Loucy (cell line): Measurements from ENCODE around the gene PNPLA1.

Experiments used
- H2AFZ ChIP-seq: fragments of 200-600 bp; sonication (generic); 2 replicates; pipeline ENCODE4 v1.6.0; 2016; ENCODE audit warnings: antibody characterized with exemption, mild to moderate bottlenecking, low read length, moderate library complexity
- H3F3A ChIP-seq: fragments of 200-600 bp; 2 replicates; pipeline ENCODE4 v1.6.0; 2016; ENCODE audit warnings: antibody characterized with exemption, low read depth, mild to moderate bottlenecking
- H3K27me3 ChIP-seq: fragments of 200-600 bp; sonication (generic); 2 replicates; pipeline ENCODE4 v1.6.1; 2014; ENCODE audit warnings: low read length, mild to moderate bottlenecking; ENCODE audit not compliant: insufficient read depth, poor library complexity, severe bottlenecking
- H3K36me3 ChIP-seq: fragments of 200-600 bp; sonication (generic); 2 replicates; pipeline ENCODE4 v1.6.1; 2016; ENCODE audit warnings: low read length; ENCODE audit not compliant: insufficient read depth
- H3K4me1 ChIP-seq: fragments of 200-600 bp; sonication (generic); 2 replicates; pipeline ENCODE4 v1.5.1; 2014; ENCODE audit warnings: low read length, mild to moderate bottlenecking; ENCODE audit not compliant: insufficient read depth, poor library complexity, severe bottlenecking
- H3K4me2 ChIP-seq: fragments of 200-600 bp; sonication (generic); 2 replicates; pipeline ENCODE4 v1.6.0; 2014; ENCODE audit warnings: antibody characterized with exemption, low read length, low read depth, mild to moderate bottlenecking; ENCODE audit not compliant: poor library complexity, severe bottlenecking
- H3K4me3 ChIP-seq: fragments of 200-600 bp; sonication (generic); 2 replicates; pipeline ENCODE4 v1.5.1; 2014; ENCODE audit warnings: low read length, mild to moderate bottlenecking, mixed read lengths; ENCODE audit not compliant: poor library complexity, severe bottlenecking
- H3K79me2 ChIP-seq: fragments of 200-600 bp; sonication (generic); 2 replicates; pipeline ENCODE4 v1.6.1; 2014; ENCODE audit warnings: low read length; ENCODE audit not compliant: insufficient read depth
- H3K9ac ChIP-seq: fragments of 200-600 bp; sonication (generic); 2 replicates; pipeline ENCODE4 v1.6.0; 2014; ENCODE audit warnings: mild to moderate bottlenecking, low read depth, low read length, moderate library complexity; ENCODE audit not compliant: poor library complexity, severe bottlenecking
- H3K9me2 ChIP-seq: fragments of 200-600 bp; sonication (generic); replicated peaks from 2 replicates; pipeline ENCODE4 v1.6.1; 2016; ENCODE audit warnings: low read depth, low read length, mixed read lengths
- H3K9me3 ChIP-seq: fragments of 200-600 bp; sonication (generic); 2 replicates; pipeline ENCODE4 v1.6.1; 2014; ENCODE audit warnings: mild to moderate bottlenecking, antibody characterized with exemption, low read length, low read depth; ENCODE audit not compliant: insufficient read depth
- H4K20me1 ChIP-seq: fragments of 200-600 bp; sonication (generic); 2 replicates; pipeline ENCODE4 v1.6.0; 2014; ENCODE audit warnings: antibody characterized with exemption, low read length, mild to moderate bottlenecking; ENCODE audit not compliant: insufficient read depth, poor library complexity, severe bottlenecking
- CTCF ChIP-seq: fragments of 200-600 bp; sonication (generic); conservative IDR thresholded peaks from 2 replicates; pipeline ENCODE4 v1.5.1; 2014; ENCODE audit warnings: mild to moderate bottlenecking, antibody characterized with exemption, low read length
- EZH2phosphoT487 ChIP-seq: fragments of 200-600 bp; IDR thresholded peaks from 2 replicates; pipeline ENCODE4 v1.6.1; 2018; ENCODE audit warnings: antibody characterized with exemption, mild to moderate bottlenecking, moderate library complexity, borderline replicate concordance

PNPLA1 gene

GRCh38 chr6:36266913-36267644, 2.8 kb upstream of the PNPLA1 start:
- no peaks in the 10 kb centered on the region for H3K79me2 ChIP-seq
- no peak for TF ChIP-seq CTCF
- TF ChIP-seq EZH2phosphoT487, result no peak
- no peak overlapping the region for H2AFZ ChIP-seq
- H3K4me2 ChIP-seq, result no peak overlapping the region
- H3K9ac ChIP-seq, result no peak overlapping the region
- no peaks in the 10 kb centered on the region for H4K20me1 ChIP-seq
- no peak overlapping the region for H3K4me3 ChIP-seq
- no peaks in the 10 kb centered on the region for H3K4me1 ChIP-seq
- H3K9me2 ChIP-seq, result no peaks in the 10 kb centered on the region
- 0 out of 2 replicates have a peak, but pooled peaks cover 4% of the 10 kb centered on the region for H3K9me3 ChIP-seq
- H3K36me3 ChIP-seq, result no peaks in the 10 kb centered on the region
- H3F3A ChIP-seq, result no peaks in the 10 kb centered on the region
- H3K27me3 ChIP-seq, result no peaks in the 10 kb centered on the region

- TF ChIP-seq CTCF, result no peak
- no peak for TF ChIP-seq EZH2phosphoT487
- Histone ChIP-seq H3K9ac (no peak overlapping the region), H3K9me3 (0 out of 2 replicates have a peak, but pooled peaks cover 4% of the 10 kb centered on the region), H3K4me2 (no peak overlapping the region), H3K4me3 (no peak overlapping the region), H3K4me1 (no peaks in the 10 kb centered on the region), H3F3A (no peaks in the 10 kb centered on the region), H3K9me2 (no peaks in the 10 kb centered on the region), H3K27me3 (no peaks in the 10 kb centered on the region), H2AFZ (no peak overlapping the region), H3K79me2 (no peaks in the 10 kb centered on the region), H4K20me1 (no peaks in the 10 kb centered on the region), H3K36me3 (no peaks in the 10 kb centered on the region)
Observed at GRCh38 chr6:36267731-36268477, 2.0 kb upstream of the PNPLA1 start.

GRCh38 chr6:36268478-36269275, 1.2 kb upstream of the PNPLA1 start:
- Histone ChIP-seq H3K27me3 (no peaks in the 10 kb centered on the region), H3K4me3 (no peak overlapping the region), H3K36me3 (no peaks in the 10 kb centered on the region), H3K4me2 (no peak overlapping the region), H3F3A (no peaks in the 10 kb centered on the region), H3K4me1 (no peaks in the 10 kb centered on the region), H3K9me3 (0 out of 2 replicates have a peak, but pooled peaks cover 4% of the 10 kb centered on the region), H3K9ac (no peak overlapping the region), H3K9me2 (no peaks in the 10 kb centered on the region), H2AFZ (no peak overlapping the region), H4K20me1 (no peaks in the 10 kb centered on the region), H3K79me2 (no peaks in the 10 kb centered on the region)
- no peak for TF ChIP-seq EZH2phosphoT487
- no peak for TF ChIP-seq CTCF
